ENCODE measurements around the gene DGKB.
A peak's percentile ranks its signal among the peaks of the same experiment; 100 is the strongest.

DGKB gene

DNA sequence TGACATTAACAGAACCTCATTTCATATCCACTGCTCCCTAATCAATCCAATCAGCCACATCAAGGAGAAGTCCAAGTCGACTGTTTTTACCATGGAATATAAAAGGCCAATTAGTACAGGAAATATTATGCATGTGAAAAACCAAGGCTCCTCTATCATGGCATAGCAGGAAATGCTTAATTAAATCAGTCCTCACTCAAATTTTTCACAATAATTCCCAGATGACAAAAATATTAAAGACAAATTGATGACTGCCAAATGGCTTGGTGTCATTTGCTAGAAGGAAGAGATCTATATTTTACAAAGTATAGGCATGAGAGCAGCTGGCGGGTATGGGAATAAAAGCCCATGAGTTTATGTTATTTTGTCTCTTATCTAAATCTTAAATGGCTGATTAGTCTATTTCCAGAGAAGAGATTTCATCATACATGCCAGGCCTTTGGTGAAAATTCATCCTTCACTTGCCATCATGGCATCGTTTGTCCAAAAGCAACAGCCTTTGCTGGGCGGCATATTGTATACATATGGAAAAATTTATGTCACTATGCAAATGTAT, 219.6 kb downstream of the DGKB start:
- no peak for TF ChIP-seq CTCF (conservative IDR thresholded peaks at IDR 0.05; ENCODE audit: low read depth)
- H3K27ac ChIP-seq: no peak overlapping the region
- no peak for DNase-seq (ENCODE audit: low spot score)
- ChIA-PET POLR2A (ENCODE audit: low non-redundant PET) (no interaction called here), CTCF (no interaction called here)

DNA sequence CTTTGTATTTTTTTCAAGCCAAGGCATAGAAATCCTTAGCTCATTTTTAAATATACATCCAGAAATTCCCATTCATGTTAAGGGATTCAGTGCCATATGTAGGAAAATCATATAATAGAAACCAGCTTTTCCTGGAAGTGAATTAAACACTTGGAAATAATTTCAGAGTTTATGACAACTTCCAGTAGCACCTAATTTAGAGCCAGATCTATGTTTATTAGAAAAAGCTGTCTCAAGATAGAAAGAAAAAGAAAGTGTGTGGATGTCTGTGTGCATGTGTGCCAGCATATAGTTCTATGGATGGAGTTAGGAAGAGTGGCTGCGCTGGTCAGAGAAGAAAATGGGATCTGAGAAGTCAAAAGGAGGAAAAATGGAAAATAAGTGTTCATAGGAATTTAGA, 225.7 kb downstream of the DGKB start:
- no peak for DNase-seq (ENCODE audit: low spot score)
- ChIA-PET CTCF (interaction anchor here (0.6 kb wide), 3 partner anchors 36 to 927 kb away, joined by 3 read pairs; no protein-coding TSS in a partner anchor), POLR2A (ENCODE audit: low non-redundant PET) (no interaction called here)
- TF ChIP-seq CTCF (conservative IDR thresholded peaks at IDR 0.05; ENCODE audit: low read depth): no peak
- no peak overlapping the region for H3K27ac ChIP-seq

DNA sequence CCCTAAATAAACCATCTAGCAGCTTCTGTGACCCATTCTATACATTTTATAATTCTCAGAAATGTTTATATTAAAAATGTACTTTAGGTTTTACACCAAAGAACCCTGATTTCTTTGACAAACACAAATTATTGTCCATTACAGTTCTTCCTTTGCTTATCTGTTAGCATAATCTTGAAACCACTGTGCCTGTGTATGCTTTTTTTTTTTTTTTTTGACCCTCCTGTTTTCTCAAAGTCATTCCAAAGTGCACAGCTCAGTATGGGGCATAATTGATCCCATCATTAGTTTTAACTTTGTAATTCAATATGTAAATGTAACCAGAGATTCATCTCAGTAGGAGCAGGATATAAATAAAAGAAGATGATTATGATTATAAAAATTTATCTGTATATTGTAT, 229.3 kb downstream of the DGKB start:
- H3K27ac ChIP-seq: no peak overlapping the region
- no peak for TF ChIP-seq CTCF (conservative IDR thresholded peaks at IDR 0.05; ENCODE audit: low read depth)
- POLR2A ChIA-PET (ENCODE audit: low non-redundant PET): no interaction called here
- CTCF ChIA-PET: no interaction called here
- no peak for DNase-seq (ENCODE audit: low spot score)

DNA sequence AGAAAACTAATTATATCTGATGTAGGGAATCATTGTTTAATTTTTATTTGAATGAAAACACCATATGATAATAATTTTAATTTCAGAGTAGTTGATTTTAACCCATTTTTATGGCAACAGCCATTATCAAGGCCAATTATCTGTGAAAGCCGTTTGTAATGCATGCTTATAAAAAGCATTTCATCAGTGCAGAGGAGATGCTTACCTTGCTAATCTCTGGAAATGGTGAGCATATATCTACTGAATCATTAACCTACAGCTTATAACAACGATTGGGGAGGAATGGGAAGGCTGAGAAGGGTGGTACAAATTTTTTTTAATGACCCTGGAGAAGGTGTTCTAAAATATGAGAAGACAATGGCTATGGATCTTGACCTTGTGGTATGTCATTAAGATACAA, 235.6 kb downstream of the DGKB start:
- ChIA-PET CTCF (interaction anchor here (0.6 kb wide), 1 partner anchor 19 kb away, joined by 3 read pairs; no protein-coding TSS in a partner anchor), POLR2A (ENCODE audit: low non-redundant PET) (no interaction called here)
- no peak for DNase-seq (ENCODE audit: low spot score)
- no peak overlapping the region for H3K27ac ChIP-seq
- TF ChIP-seq CTCF (conservative IDR thresholded peaks at IDR 0.05; ENCODE audit: low read depth): no peak

DNA sequence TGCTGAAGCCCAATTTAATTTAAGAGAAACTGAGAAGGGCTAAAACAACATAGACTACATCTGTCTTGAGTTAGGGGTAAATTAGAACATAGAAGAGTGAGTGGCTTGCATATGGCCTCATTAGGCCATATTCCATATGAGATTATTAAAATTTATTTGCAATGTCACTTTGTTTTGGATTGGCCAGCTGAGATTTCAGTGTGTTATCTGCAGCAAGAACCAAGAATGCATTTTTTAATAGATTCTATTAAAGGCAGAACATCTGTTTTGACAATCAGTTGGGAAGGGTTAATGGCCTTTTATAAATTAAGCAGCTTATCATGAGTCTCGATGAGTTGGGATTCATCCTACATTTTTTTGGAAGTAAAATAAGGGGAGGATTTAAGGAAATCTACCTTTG, 236.2 kb downstream of the DGKB start:
- TF ChIP-seq CTCF (conservative IDR thresholded peaks at IDR 0.05; ENCODE audit: low read depth): no peak
- CTCF ChIA-PET: interaction anchor here (0.6 to 0.9 kb wide), 2 partner anchors 19 to 1491 kb away, joined by 3 read pairs; no protein-coding TSS in a partner anchor
- H3K27ac ChIP-seq: no peak overlapping the region
- POLR2A ChIA-PET (ENCODE audit: low non-redundant PET): no interaction called here
- DNase-seq (ENCODE audit: low spot score): no peak

- ChIA-PET CTCF (no interaction called here), POLR2A (ENCODE audit: low non-redundant PET) (no interaction called here)
- peak; percentile 1 for DNase-seq (ENCODE audit: low spot score)
Measured at GRCh38 chr7:14639801-14640200, 262.8 kb downstream of the DGKB start.

More at GRCh38 chr7:14639801-14640200, 262.8 kb downstream of the DGKB start:
- TF ChIP-seq CTCF (conservative IDR thresholded peaks at IDR 0.05; ENCODE audit: low read depth): no peak
- no peak overlapping the region for H3K27ac ChIP-seq

Measured in RWPE1 (cell line).